ENCODE results near the gene TIMM44. TPM values are rescaled to one million over a fixed set of nuclear protein-coding genes. Genes with fewer than 3 reads are reported as not detected.
"Not testable (repeated sequence)": the region's sequence is repeated elsewhere in the genome, so short reads cannot be mapped to it uniquely, and the experiment has no call there.

Gene TIMM44
- total RNA-seq, 1 donor from 2014 or later = 26.2 TPM

DNA sequence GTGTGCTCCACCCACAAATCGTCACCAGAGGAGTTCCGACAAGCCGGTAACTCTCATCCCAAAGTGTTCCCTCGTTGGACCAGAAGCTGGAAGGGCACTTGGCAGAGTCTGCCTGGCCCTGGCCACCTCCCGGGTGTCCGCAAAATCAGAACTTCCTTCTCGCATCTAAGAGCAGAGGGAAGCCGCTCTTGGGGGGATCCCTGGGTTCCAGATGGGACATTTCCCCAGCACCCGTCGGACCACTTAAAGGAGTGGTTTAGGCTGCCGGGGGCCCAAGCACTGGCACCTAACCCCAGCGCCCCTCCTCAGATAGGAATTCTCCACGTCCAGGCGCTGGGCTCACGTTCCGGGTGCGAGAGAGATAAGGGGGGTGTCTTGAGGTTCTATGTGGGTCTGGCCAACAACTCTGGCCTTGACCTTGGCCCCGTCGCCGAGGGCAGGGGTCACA, 40.6 kb downstream of the TIMM44 start:
- no peak for DNase-seq (ENCODE audit: low read depth in 2 of 2)

DNA sequence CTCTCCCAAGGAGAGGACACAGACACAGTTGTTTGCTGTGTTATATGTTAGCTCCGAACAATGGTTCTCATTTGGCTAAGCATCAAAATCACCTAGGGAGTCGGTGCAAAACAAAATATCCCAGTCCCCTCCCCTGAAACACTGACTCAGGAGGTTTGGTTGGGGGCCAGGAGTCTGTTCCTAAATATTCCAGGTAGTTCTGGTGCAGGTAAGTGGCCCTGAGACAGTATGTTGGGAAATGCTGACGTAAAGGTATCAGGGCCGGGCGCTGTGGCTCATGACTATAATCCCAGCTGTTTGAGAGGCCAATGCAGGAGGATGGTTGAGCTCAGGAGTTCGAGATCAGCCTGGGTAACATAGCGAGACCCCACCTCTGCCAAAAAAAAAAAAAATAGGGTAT, 42.1 kb downstream of the TIMM44 start:
- no peak for DNase-seq (ENCODE audit: low read depth in 2 of 2)

DNA sequence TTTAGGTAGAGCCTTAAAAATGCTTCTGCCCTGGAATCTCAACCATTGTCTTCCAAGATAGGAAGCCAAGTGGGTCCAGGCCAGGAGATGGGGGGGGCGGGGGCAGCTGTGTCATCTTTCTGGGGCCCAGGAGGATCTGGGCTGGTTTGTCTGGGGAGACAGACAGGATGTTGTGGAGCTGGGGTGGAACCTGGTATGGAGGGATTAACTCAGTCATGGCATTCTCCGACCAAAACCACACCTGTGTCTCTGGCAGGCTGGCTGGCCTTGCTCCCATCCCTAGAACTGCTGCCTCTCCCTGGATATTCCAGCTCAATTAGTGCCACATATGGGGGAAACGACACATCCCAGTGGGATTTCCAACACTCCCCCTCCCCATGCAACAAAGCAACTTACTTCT, 42.5 kb downstream of the TIMM44 start:
- no peak for DNase-seq (ENCODE audit: low read depth in 2 of 2)

DNA sequence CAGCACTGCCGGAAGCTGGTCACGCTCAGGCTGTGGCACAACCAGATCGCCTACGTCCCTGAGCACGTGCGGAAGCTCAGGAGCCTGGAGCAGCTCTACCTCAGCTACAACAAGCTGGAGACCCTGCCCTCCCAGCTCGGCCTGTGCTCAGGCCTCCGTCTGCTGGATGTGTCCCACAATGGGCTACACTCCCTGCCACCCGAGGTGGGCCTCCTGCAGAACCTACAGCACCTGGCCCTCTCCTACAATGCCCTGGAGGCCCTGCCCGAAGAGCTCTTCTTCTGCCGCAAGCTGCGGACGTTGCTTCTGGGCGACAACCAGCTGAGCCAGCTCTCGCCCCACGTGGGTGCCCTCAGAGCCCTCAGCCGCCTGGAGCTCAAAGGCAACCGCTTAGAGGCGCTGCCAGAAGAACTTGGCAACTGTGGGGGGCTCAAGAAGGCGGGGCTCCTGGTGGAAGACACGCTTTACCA, 43.0 kb downstream of the TIMM44 start:
- DNase-seq (ENCODE audit: low read depth in 2 of 2) = no peak

DNA sequence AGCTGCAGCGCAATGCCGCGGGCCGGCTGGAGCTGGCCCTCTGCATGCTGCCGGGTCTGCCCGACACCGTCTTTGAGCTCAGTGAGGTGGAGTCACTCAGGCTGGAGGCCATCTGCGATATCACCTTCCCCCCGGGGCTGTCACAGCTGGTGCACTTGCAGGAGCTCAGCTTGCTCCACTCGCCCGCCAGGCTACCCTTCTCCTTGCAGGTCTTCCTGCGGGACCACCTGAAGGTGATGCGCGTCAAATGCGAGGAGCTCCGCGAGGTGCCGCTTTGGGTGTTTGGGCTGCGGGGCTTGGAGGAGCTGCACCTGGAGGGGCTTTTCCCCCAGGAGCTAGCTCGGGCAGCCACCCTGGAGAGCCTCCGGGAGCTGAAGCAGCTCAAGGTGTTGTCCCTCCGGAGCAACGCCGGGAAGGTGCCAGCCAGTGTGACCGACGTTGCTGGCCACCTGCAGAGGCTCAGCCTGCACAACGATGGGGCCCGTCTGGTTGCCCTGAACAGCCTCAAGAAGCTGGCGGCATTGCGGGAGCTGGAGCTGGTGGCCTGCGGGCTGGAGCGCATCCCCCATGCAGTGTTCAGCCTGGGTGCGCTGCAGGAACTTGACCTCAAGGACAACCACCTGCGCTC, 43.6 kb downstream of the TIMM44 start:
- DNase-seq (ENCODE audit: low read depth in 2 of 2) = no peak

DNA sequence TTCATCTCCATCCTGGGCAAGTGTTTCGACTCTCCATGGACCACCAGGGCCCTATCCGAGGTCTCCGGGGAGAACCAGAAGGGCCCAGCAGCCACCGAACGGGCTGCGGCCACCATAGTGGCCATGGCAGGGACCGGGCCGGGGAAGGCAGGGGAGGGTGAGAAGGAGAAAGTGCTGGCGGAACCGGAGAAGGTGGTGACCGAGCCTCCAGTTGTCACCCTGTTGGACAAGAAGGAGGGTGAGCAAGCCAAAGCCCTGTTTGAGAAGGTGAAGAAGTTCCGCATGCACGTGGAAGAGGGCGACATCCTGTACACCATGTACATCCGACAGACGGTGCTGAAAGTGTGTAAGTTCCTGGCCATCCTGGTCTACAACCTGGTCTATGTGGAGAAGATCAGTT, 44.5 kb downstream of the TIMM44 start:
- no peak for DNase-seq (ENCODE audit: low read depth in 2 of 2)

DNA sequence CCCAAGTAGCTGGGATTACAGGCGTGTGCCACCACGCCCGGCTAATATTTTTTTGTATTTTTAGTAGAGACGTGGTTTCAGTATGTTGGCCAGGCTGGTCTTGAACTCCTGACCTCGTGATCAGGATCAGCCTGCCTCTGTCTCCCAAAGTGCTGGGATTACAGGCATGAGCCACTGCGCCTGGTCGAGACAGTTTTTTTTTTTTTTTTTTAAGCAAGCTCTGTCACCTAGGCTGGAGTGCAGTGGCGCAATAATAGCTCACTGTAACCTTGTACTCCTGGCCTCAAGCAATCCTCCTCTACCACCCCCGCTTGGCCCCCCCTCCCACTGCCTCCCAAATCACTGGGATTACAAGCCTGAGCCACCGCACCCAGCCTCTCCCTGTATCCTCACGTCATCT, 46.2 kb downstream of the TIMM44 start:
- DNase-seq (ENCODE audit: low read depth in 2 of 2) = no peak

DNA sequence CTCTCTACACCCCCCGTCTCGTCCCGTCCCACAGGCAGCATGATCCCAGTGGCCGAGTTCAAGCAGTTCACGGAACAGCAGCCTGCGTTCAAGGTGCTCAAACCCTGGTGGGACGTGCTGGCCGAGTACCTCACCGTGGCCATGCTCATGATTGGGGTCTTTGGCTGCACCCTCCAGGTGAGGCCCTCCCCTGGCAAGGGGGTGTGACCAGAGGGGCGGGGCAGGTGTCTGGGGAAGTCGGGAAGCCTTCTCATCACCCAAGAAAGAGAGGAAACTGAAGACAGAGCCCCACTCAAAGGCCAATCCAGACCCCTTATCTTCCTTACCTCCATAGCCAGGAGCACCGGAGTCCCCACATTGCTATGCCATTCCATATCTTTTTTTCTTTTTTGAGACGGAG, 47.9 kb downstream of the TIMM44 start:
- no peak for DNase-seq (ENCODE audit: low read depth in 2 of 2)

DNA sequence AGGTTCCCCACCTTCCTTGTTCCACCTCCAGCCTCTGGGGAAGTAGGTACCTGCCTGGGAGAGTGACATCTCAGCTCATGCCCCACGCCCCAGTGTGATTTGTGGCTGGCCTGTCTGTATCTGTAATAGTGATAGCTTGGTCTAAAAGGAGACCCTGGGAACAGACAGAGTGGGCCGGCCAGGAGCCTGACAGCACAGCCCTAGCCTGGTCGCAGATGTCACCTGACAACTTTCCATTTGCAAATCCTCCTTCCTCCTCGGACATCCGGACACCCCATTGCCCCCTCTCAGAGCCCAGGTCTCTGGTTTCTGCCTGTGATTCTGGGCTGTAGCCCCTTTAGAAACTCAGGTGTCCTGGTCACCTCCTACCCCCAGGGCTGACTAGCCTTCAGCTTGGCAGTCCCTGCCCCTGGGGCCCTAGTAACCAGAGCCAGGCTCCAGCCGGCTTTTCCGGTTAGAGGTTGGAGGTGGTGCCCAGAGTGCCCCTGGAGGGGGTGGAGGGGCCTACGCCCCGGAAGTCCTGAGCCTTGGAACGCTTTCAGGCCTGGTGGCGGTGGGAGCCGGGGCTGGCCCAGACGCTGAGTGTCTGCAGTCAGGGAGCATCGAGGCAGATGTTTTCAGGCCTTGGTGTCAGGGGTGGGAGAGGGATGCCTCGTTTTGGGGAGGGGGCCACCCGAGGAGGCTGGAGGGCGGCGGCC, 48.7 kb downstream of the TIMM44 start:
- DNase-seq (ENCODE audit: low read depth in 2 of 2) = no peak

DNA sequence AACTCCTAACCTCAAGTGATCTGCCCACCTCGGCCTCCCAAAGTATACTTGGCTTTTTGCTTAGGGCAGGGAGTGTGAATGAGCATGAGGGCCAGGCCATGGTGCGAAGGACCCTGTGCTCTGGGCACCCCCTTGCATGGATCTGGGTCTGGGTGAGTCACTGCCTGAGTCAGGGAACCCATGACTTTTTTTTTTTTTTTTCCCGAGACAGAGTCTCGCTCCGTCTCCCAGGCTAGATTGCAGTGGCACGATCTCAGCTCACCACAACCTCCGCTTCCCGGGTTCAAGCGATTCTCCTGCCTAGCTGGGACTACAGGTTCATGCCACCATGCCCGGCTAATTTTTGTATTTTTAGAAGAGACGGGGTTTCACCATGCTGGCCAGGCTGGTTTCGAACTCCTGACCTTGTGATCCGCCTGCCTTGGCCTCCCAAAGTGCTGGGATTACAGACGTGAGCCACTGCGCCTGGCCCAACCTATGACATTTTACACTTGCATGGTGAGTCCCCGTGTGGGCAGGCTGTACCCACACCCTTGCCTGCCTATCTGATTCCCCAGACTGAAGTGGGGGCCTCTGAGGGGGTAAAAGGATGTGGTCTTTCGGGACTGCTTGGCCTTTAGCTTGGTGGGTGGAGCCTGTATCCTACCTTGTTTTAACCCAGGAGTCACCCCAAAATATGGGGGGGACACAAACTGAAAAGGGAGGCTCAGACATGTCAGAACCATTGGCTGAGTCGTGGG, 49.9 kb downstream of the TIMM44 start:
- not testable (repeated sequence) for DNase-seq (ENCODE audit: low read depth in 2 of 2)

DNA sequence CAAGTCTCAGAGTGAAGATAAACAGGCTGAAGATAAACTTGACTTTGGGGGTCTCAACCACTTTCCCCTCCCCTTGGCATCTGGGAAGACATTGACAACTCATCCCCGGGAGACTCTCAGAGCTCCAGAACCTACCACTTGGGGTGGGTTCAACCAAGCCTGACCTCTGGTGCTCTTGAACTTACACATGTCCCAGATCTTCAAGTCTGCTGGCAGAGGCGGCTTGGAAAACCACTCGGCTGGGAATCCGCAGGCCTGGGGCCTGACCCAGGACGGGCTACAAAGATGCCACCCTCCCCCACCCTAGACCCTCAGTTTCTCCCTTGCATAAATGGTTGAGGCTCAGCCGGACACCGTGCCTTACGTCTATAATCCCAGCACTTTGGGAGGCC, 54.6 kb downstream of the TIMM44 start:
- DNase-seq (ENCODE audit: low read depth in 2 of 2) = no peak

DNA sequence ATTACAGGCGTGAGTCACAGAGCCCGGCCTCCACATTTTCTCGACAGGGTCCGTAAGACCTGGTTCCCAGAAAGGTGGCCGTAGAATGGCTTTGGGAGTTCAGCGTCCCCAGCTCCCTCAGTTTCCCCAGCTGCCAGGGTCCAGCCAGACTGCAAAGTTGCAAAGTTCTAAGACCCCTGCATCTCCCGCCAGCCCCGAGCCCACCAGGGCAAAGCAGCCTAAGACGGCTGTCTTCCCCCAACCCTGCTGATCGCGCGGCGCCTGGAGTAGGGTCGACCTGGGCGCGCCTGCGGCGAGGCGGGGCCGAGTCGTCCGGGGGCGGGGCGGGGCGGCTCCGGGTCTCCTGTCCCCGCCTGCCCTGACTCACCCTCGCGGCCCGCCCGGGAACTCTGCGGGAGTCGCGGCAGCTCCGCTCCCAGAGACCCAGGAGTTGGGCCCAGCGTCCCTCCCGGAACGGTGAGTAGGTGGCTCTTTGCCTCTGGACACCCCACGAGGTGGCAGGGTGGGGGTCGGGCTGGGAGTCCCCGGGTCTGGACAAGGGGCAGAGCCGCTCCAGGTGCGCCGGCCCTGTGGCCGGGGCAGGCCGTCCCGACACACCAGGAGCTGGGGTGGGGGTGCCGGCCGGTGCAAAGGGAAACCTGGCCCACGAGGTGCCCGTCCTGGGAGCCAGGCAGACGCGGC, 55.2 kb downstream of the TIMM44 start, which contains the start of gene LRRC8E:
Gene LRRC8E, plus strand, starts transcription at position 366 of the 681 bp plus-strand sequence. CDS start 7,094 bp downstream, outside the sequence.
- DNase-seq (ENCODE audit: low read depth in 2 of 2) = peak in 1 of 2 donors; percentile 44

DNA sequence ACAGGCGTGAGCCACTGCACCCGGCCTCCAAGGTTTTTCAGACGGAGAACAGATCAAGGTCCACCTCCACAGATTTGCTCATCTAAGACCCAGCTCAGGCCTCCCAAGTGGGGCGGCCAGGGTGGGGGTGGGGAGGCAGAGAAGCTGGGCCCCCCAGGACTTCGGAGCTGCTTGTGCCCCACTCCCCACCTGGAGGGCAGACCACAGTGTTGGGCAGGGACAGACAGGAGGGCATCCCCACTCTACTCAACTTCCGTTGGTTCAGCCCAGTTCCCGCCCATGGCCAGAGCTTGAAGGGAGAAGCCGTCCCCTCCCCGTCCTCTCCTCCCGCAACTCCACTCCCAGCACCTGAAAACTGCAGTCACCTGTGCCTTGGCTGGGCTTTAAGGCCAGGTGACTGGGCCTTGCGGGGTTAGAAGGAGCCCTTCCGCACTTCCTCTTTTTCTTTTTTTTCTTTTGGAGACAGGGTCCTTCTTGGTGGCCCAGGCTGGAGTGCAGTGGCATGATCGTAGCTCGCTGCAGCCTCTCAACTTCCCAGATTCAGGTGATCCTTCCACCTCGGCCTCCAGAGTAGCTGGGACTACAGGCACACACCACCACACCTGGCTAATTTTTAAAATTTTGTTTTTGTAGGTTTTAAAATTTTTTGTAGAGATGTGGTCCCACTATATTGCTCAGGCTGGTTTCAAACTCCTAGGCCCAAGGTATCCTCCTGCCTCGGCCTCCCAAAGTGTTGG, 55.9 kb downstream of the TIMM44 start:
- DNase-seq (ENCODE audit: low read depth in 2 of 2) = no peak

DNA sequence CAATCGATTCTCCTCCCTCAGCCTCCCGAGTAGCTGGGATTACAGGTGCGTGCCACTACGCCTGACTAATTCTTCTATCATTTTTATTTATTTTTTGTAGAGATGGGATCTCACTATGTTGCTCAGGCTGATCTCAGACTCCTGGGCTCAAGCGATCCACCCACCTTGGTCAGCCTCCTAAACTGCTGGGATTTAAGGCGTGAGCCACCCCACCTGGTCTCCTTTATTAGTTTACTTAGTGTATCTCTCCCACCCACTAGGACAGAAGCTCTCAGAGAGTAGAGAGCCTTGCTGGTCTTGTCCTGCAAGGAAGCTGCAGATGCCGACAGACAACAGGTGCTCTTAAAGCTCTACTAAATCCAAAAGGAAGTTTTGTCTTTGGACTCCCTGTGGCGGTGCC, 57.6 kb downstream of the TIMM44 start:
- no peak for DNase-seq (ENCODE audit: low read depth in 2 of 2)

DNA sequence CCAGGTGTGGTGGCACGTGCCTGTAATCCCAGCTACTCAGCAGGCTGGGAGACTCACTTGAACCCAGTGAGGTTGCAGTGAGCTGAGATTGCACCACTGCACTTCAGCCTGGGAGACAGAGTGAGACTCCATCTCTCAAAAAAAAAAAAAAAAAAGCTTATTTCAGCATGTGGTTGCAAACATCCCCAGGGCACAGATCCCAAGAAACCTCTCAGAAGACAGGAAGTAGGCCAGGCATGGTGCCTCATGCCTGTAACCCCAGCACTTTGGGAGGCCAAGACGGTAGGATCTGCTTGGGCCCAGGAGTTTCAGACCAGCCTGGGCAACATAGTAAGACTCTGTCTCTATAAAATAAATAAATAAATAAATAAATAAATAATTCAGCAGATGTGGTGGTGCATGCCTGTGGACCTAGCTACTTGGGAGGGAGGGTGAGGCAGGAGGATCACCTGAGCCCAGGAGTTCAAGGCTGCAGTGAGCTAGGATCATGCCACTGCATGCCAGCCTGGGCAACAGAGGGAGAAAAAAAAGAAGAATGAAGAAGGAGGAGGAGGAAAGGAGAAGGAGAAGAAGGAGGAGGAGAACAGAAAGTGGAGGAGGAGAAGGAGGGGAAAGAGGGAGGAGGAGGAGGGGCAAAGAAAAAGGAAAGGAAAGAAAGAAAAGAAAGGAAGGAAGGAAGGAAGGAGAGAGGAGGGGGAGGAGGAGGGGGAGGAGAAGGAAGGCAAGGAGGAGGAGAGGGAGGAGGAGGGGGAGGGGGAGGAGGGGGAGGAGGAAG, 59.5 kb downstream of the TIMM44 start:
- no peak for DNase-seq (ENCODE audit: low read depth in 2 of 2)

DNA sequence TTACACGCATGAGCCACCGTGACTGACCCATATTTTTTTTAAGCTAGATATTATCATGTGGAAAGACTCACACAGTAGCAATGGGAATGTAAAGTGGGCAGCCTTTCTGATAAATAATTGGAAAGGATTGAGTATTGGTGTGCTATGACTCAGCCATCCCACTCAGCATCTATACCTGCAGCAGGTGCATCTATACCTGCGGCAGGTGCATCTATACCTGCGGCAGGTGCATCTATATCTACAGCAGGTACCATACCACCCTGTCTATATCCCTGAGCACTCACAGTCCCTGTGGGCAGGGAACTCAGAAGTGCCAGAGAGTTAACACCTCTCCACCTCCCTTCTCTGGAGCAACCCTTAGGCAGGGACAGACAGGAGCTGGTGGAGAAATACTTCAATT, 60.4 kb downstream of the TIMM44 start:
- no peak for DNase-seq (ENCODE audit: low read depth in 2 of 2)

DNA sequence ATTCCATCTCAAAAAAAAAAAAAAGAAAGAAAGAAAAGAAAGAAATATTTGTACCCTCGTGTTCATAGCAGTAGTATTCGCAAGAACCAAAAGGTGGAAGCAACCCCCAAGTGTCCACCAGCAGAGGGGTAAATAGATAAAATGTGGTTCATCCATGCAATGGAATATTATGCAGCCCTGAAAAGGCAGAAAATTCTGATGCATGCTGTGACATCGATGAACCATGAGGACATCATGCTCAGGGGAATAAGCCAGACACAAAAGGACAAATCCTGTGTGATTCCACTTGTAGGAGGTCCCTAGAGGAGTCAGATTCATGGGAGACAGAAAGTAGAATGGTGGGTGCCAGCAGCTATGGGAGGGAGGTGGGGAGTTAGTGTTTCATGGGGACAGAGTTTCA, 61.6 kb downstream of the TIMM44 start:
- DNase-seq (ENCODE audit: low read depth in 2 of 2) = no peak

DNA sequence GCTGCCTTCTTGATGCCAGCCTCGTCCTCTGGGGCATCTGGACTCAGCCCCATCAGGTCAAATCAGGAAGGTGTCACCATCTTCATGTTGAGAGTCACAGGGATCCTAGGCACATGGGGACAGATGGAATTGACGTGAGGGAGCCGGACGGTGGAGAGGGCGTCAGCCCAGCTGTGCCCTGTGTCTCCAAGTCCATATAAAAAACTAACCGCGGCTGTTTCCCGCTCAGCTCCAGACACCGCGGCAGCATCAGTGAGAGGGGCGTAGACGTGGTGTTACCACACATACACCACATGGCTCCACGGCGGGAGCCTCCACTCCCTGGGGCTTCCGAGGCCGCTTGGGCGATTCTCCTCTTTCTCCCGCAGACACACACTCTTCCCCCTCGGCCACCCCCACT, 63.6 kb downstream of the TIMM44 start:
- DNase-seq (ENCODE audit: low read depth in 2 of 2) = no peak

DNA sequence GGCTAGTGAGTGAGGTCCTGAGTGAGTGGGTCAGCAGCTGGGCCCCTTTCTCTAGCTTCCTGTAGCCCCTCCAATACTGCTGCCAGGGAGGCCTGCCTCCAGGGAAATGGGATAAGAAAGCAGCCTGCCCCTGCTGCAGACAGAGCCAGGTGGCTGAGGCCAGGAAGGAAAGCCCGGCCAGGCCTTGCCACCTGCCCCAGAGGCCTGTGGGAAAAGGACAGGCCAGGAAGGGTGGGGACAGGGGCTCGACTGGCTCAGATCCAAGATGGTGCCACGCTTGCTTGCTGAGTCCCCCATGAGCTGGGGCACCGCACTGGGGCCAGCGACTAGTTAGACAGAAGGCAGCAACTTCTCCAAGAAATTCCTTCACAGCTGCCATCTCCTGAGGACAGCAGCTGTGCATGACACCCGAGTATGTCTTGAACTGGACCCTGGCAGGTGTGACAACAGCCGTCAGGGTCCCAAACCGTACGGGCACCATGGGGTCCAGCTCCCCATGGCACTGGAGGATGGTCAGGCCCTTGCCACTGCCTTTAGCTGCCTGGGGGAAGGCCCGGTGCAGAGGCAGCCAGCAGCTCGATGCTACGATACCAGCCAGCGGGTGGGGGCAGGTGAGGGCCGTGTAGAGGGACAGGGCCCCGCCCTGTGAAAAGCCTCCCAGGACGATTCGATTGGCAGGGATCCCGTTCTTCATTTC, 64.2 kb downstream of the TIMM44 start:
- no peak for DNase-seq (ENCODE audit: low read depth in 2 of 2)
